CD4-positive, alpha-beta memory T cell (primary cell): ENCODE measurements around the gene RCBTB2. TPM values are rescaled to one million over a fixed set of nuclear protein-coding genes. Genes with fewer than 3 reads are reported as not detected.

ENCODE experiments used
- CTCF ChIA-PET: fragments of 350-600 bp; sonication (Branson Sonifier 250); formaldehyde crosslinking; loops from one replicate; lab custom pipeline; 2021; ENCODE audit warnings: inconsistent platforms; ENCODE audit not compliant: partially characterized antibody; lab: Charles Lee
- POLR2A ChIA-PET: fragments of 350-600 bp; sonication (Branson Sonifier 250); formaldehyde crosslinking; loops from one replicate; lab custom pipeline; 2021; ENCODE audit not compliant: partially characterized antibody; lab: Charles Lee
- DNase-seq, 5 donors: peaks; one replicate each; pipeline versions ENCODE4 v3.0.0 to v3.0.0-alpha.2; 2020 to 2022; ENCODE audit warnings: mixed read lengths in 1 of 5
- H3K27ac ChIP-seq: one replicate; pipeline ENCODE4 v1.7.0; 2013; ENCODE audit warnings: low read depth, low read length
- H3K27me3 ChIP-seq: 2 replicates; pipeline ENCODE4 v1.7.0; 2013; ENCODE audit warnings: mild to moderate bottlenecking, low read length, moderate library complexity; ENCODE audit not compliant: insufficient read depth
- H3K36me3 ChIP-seq: 2 replicates; pipeline ENCODE4 v1.7.0; 2013; ENCODE audit warnings: mild to moderate bottlenecking, low read length, moderate library complexity; ENCODE audit not compliant: insufficient read depth
- H3K4me1 ChIP-seq: 2 replicates; pipeline ENCODE4 v1.7.0; 2013; ENCODE audit warnings: mild to moderate bottlenecking, low read length, moderate library complexity; ENCODE audit not compliant: insufficient read depth
- H3K4me3 ChIP-seq, 2 donors: one replicate each; pipeline ENCODE4 v1.7.0; 2013; ENCODE audit warnings: low read length in 2 of 2, mild to moderate bottlenecking in 1 of 2
- H3K9me3 ChIP-seq, 2 donors: one replicate each; pipeline ENCODE4 v1.7.0; 2013; ENCODE audit warnings: low read length in 2 of 2, control low read depth in 1 of 2; ENCODE audit not compliant: control insufficient read depth in 1 of 2
- H3K27ac Mint-ChIP-seq, 7 donors: one replicate each; pipeline ENCODE4 v1.8.0; 2020 to 2021; ENCODE audit warnings: mixed read lengths in 7 of 7, mild to moderate bottlenecking in 6 of 7, inconsistent platforms in 3 of 7, moderate library complexity in 3 of 7
- H3K27me3 Mint-ChIP-seq, 2 donors: one replicate each; pipeline ENCODE4 v1.8.0; 2020 to 2021; ENCODE audit warnings: mixed read lengths in 2 of 2
- H3K36me3 Mint-ChIP-seq, 2 donors: one replicate each; pipeline ENCODE4 v1.8.0; 2020 to 2021; ENCODE audit warnings: mixed read lengths in 2 of 2, inconsistent platforms in 1 of 2, mild to moderate bottlenecking in 1 of 2
- H3K4me1 Mint-ChIP-seq, 4 donors: one replicate each; pipeline ENCODE4 v1.8.0; 2020 to 2021; ENCODE audit warnings: mixed read lengths in 4 of 4, mild to moderate bottlenecking in 1 of 4
- H3K4me3 Mint-ChIP-seq, 8 donors: one replicate each; pipeline ENCODE4 v1.8.0; 2020 to 2021; ENCODE audit warnings: mixed read lengths in 8 of 8, mild to moderate bottlenecking in 7 of 8, moderate library complexity in 6 of 8, inconsistent platforms in 3 of 8
- H3K9me3 Mint-ChIP-seq, 8 donors: one replicate each; pipeline ENCODE4 v1.8.0; 2020 to 2021; ENCODE audit warnings: mixed read lengths in 8 of 8, mild to moderate bottlenecking in 5 of 8, inconsistent platforms in 3 of 8, moderate library complexity in 1 of 8
- intact Hi-C: fragments of 100-400 bp; cut with micrococcal nuclease; formaldehyde crosslinking; loops from one replicate; pipeline ENCODE4 v1.15.1; 2023
- polyA plus RNA-seq, 2 donors: library from polyadenylated mRNA; unstranded; fragments of 300-500 nt; fragmentation: Illumina TruSeq; gene quantifications; one replicate each; pipeline ENCODE4 v1.2.3, GENCODE V29; 2021
- total RNA-seq, 2 experiments: library from RNA; stranded (reverse); gene quantifications; one replicate each; pipeline ENCODE4 v1.2.3, GENCODE V29; 2021

Gene RCBTB2
- total and polyA plus RNA-seq, 4 experiments from 2014 or later, result 23.9 to 46.5 (median 29.7) TPM

- no peaks in the 10 kb centered on the region for H3K9me3 ChIP-seq
- Mint-ChIP-seq H3K9me3 (no peaks in the 10 kb centered on the region), H3K4me1 (peaks cover 0 to 2% (median 0%) of the 10 kb centered on the region in 4 donors), H3K4me3 (no peak overlapping the region), H3K27ac (no peak overlapping the region), H3K27me3 (no peaks in the 10 kb centered on the region), H3K36me3 (peaks cover 0 to 3% of the 10 kb centered on the region in 2 donors)
- ChIA-PET CTCF (interaction anchor here (0.7 to 1.4 kb wide), 3 partner anchors 12 to 37 kb away, joined by 3 to 6 read pairs (median 4); no protein-coding TSS in a partner anchor), POLR2A (interaction anchor here (0.9 to 2.0 kb wide), 4 partner anchors 10 to 239 kb away, joined by 3 to 15 read pairs (median 3); partner anchors contain the start of gene RCBTB2)
- no peak overlapping the region for H3K27ac ChIP-seq
- DNase-seq, result no peak
- no peaks in the 10 kb centered on the region for H3K4me1 ChIP-seq
- H3K4me3 ChIP-seq, result no peak overlapping the region
- no peaks in the 10 kb centered on the region for H3K36me3 ChIP-seq
- intact Hi-C loops, result no loop called here
- H3K27me3 ChIP-seq, result no peaks in the 10 kb centered on the region
These were observed 9.9 kb upstream of the RCBTB2 start for GRCh38 chr13:48542581-48543341.

- H3K27ac ChIP-seq, result no peak overlapping the region
- CTCF ChIA-PET, result interaction anchor here (0.7 to 1.4 kb wide), 3 partner anchors 12 to 38 kb away, joined by 3 to 6 read pairs (median 4); no protein-coding TSS in a partner anchor
- peaks cover 0 to 2% (median 0%) of the 10 kb centered on the region in 4 donors for H3K4me1 Mint-ChIP-seq
- H3K4me1 ChIP-seq, result no peaks in the 10 kb centered on the region
- intact Hi-C loops, result no loop called here
- POLR2A ChIA-PET, result interaction anchor here (1.0 to 2.0 kb wide), 4 partner anchors 10 to 48 kb away, joined by 3 to 15 read pairs (median 4); partner anchors contain the start of gene RCBTB2
- no peaks in the 10 kb centered on the region for H3K27me3 Mint-ChIP-seq
- H3K4me3 ChIP-seq, result no peak overlapping the region
- H3K36me3 Mint-ChIP-seq, result peaks cover 0 to 3% of the 10 kb centered on the region in 2 donors
- no peak for DNase-seq
- H3K27ac Mint-ChIP-seq, result no peak overlapping the region
- H3K36me3 ChIP-seq, result no peaks in the 10 kb centered on the region
- H3K9me3 ChIP-seq, result no peaks in the 10 kb centered on the region
- no peaks in the 10 kb centered on the region for H3K27me3 ChIP-seq
- H3K4me3 Mint-ChIP-seq, result no peak overlapping the region
- peaks cover 0 to 4% (median 0%) of the 10 kb centered on the region in 8 donors for H3K9me3 Mint-ChIP-seq
These were observed 9.3 kb upstream of the RCBTB2 start for GRCh38 chr13:48542138-48542537.

GRCh38 chr13:48539550-48539949 is 6.7 kb upstream of the RCBTB2 start:
- H3K9me3 Mint-ChIP-seq, result peaks cover 0 to 10% (median 3%) of the 10 kb centered on the region in 8 donors
- Histone ChIP-seq H3K36me3 (no peaks in the 10 kb centered on the region), H3K27ac (no peak overlapping the region), H3K4me1 (no peaks in the 10 kb centered on the region), H3K4me3 (no peak overlapping the region), H3K27me3 (no peaks in the 10 kb centered on the region), H3K9me3 (no peaks in the 10 kb centered on the region)
- CTCF ChIA-PET, result no interaction called here
- no peak for DNase-seq
- no peak overlapping the region for H3K27ac Mint-ChIP-seq
- intact Hi-C loops, result loop anchor here (10.0 kb wide), 1 partner anchor 435 kb away; the partner anchor contains the start of gene FNDC3A
- POLR2A ChIA-PET, result interaction anchor here (1.0 kb wide), 1 partner anchor 22 kb away, joined by 3 read pairs; no protein-coding TSS in a partner anchor
- H3K36me3 Mint-ChIP-seq, result peaks cover 0 to 3% of the 10 kb centered on the region in 2 donors
- H3K4me3 Mint-ChIP-seq, result no peak overlapping the region
- H3K27me3 Mint-ChIP-seq, result no peaks in the 10 kb centered on the region
- H3K4me1 Mint-ChIP-seq, result peaks cover 0 to 4% (median 2%) of the 10 kb centered on the region in 4 donors

GRCh38 chr13:48536621-48537250 is 3.9 kb upstream of the RCBTB2 start:
- Histone ChIP-seq H3K36me3 (no peaks in the 10 kb centered on the region), H3K9me3 (no peaks in the 10 kb centered on the region), H3K27me3 (no peaks in the 10 kb centered on the region), H3K4me1 (peaks cover 16% of the 10 kb centered on the region), H3K4me3 (no peak overlapping the region), H3K27ac (no peak overlapping the region)
- Mint-ChIP-seq H3K27me3 (no peaks in the 10 kb centered on the region), H3K36me3 (peaks cover 3 to 5% of the 10 kb centered on the region in 2 donors), H3K9me3 (peaks cover 0 to 13% (median 3%) of the 10 kb centered on the region in 8 donors), H3K4me1 (peaks cover 4 to 22% (median 13%) of the 10 kb centered on the region in 4 donors), H3K27ac (no peak overlapping the region), H3K4me3 (no peak overlapping the region)
- ChIA-PET POLR2A (no interaction called here), CTCF (no interaction called here)
- no peak for DNase-seq
- intact Hi-C loops, result loop anchor here (10.0 kb wide), 1 partner anchor 438 kb away; the partner anchor contains the start of gene FNDC3A

GRCh38 chr13:48535766-48536165 is 2.9 kb upstream of the RCBTB2 start:
- H3K36me3 Mint-ChIP-seq, result peaks cover 3 to 5% of the 10 kb centered on the region in 2 donors
- no peak overlapping the region for H3K27ac Mint-ChIP-seq
- CTCF ChIA-PET, result no interaction called here
- intact Hi-C loops, result loop anchor here (10.0 kb wide), 1 partner anchor 439 kb away; the partner anchor contains the start of gene FNDC3A
- H3K27me3 ChIP-seq, result no peaks in the 10 kb centered on the region
- peaks cover 14 to 32% (median 23%) of the 10 kb centered on the region in 4 donors for H3K4me1 Mint-ChIP-seq
- H3K4me3 Mint-ChIP-seq, result peak overlapping the region in 1 of 8 donors; percentile 16
- POLR2A ChIA-PET, result interaction anchor here (0.7 to 6.6 kb wide), 4 partner anchors 19 to 43 kb away, joined by 3 to 126 read pairs (median 49); no protein-coding TSS in a partner anchor
- no peak overlapping the region for H3K27ac ChIP-seq
- no peak overlapping the region for H3K4me3 ChIP-seq
- H3K36me3 ChIP-seq, result no peaks in the 10 kb centered on the region
- no peak for DNase-seq
- H3K4me1 ChIP-seq, result peaks cover 26% of the 10 kb centered on the region
- no peaks in the 10 kb centered on the region for H3K9me3 ChIP-seq
- H3K9me3 Mint-ChIP-seq, result peaks cover 0 to 13% (median 3%) of the 10 kb centered on the region in 8 donors
- no peaks in the 10 kb centered on the region for H3K27me3 Mint-ChIP-seq

- H3K27ac ChIP-seq, result no peak overlapping the region
These were observed 2.1 kb upstream of the RCBTB2 start for GRCh38 chr13:48534911-48535501.

More at GRCh38 chr13:48534911-48535501, 2.1 kb upstream of the RCBTB2 start:
- DNase-seq, result no peak
- H3K27ac Mint-ChIP-seq, result peak overlapping the region in 4 of 7 donors; percentile 30 to 68 (median 58)
- H3K4me3 ChIP-seq, result no peak overlapping the region
- no peaks in the 10 kb centered on the region for H3K27me3 ChIP-seq
- peaks cover 0 to 13% (median 3%) of the 10 kb centered on the region in 8 donors for H3K9me3 Mint-ChIP-seq
- H3K9me3 ChIP-seq, result no peaks in the 10 kb centered on the region
- no peaks in the 10 kb centered on the region for H3K27me3 Mint-ChIP-seq
- peaks cover 30% of the 10 kb centered on the region for H3K4me1 ChIP-seq
- H3K4me3 Mint-ChIP-seq, result peak overlapping the region in 2 of 8 donors; percentile 2 to 40
- peaks cover 18 to 40% (median 28%) of the 10 kb centered on the region in 4 donors for H3K4me1 Mint-ChIP-seq
- intact Hi-C loops, result loop anchor here (10.0 kb wide), 1 partner anchor 440 kb away; the partner anchor contains the start of gene FNDC3A
- ChIA-PET CTCF (interaction anchor here (0.5 to 4.0 kb wide), 5 partner anchors 27 to 434 kb away, joined by 3 to 36 read pairs (median 4); no protein-coding TSS in a partner anchor), POLR2A (interaction anchor here (0.6 to 6.6 kb wide), 9 partner anchors 17 to 121 kb away, joined by 3 to 126 read pairs (median 37); partner anchors contain the start of gene LPAR6)
- peaks cover 3 to 5% of the 10 kb centered on the region in 2 donors for H3K36me3 Mint-ChIP-seq
- H3K36me3 ChIP-seq, result no peaks in the 10 kb centered on the region
